ENCODE results near the gene FREM3. TPM values are rescaled to one million over a fixed set of nuclear protein-coding genes. Genes with fewer than 3 reads are reported as not detected.

FREM3 gene
- total RNA-seq (2014; rRNA removed): not detected in 2 replicates
- Bru-seq, nascent RNA: percentile 2 among the genes with signal in this experiment
- BruChase-seq, experiment 1, labeled RNA remaining after a 6-hour chase: percentile 0 among the genes with signal in this experiment
- percentile 0 among the genes with signal in this experiment for BruChase-seq, experiment 2, labeled RNA remaining after a 2-hour chase
- long read RNA-seq: 0 reads

- no peak for DNase-seq
- H3K9me2 ChIP-seq (replicated peaks; ENCODE audit: low read length): no peaks in the 10 kb centered on the region
- H3K79me2 ChIP-seq (ENCODE audit: low read length): no peaks in the 10 kb centered on the region
- intact Hi-C loops (cut with micrococcal nuclease): no loop called here
- H2AFZ ChIP-seq (ENCODE audit: low read length): 0 out of 2 replicates have a peak within 1 kb of the TSS, but pooled peaks have one; percentile 28
- no peaks in the 10 kb centered on the region for H3K4me1 ChIP-seq (ENCODE audit: insufficient read depth, low read length)
- no peaks in the 10 kb centered on the region for H3K36me3 ChIP-seq (ENCODE audit: low read depth, low read length)
- ATAC-seq: peak; percentile 67
- H3K4me3 ChIP-seq (ENCODE audit: low read length): peak within 1 kb of the TSS; percentile 18; the same call in 1 of the 2 replicates
- ChIA-PET CTCF (no interaction called here), POLR2A (ENCODE audit: unreplicated experiment) (interaction anchor here (0.7 kb wide), 1 partner anchor 275 kb away, joined by 23 read pairs; no protein-coding TSS in a partner anchor)
- no peak within 1 kb of the TSS for H3K9ac ChIP-seq (ENCODE audit: low read length)
- H3F3A ChIP-seq (ENCODE audit: low read length, unreplicated experiment): no peaks in the 10 kb centered on the region
- H3K9me3 ChIP-seq (ENCODE audit: low read length): no peaks in the 10 kb centered on the region
- peaks cover 49% of the 10 kb centered on the region for H3K27me3 ChIP-seq (ENCODE audit: low read length)
- TF ChIP-seq CTCF (conservative IDR thresholded peaks at IDR 0.05; ENCODE audit: low read depth, low read length) (no peak), EZH2 (IDR thresholded peaks at IDR 0.05; ENCODE audit: low read length, unreplicated experiment) (peak; percentile 40), EZH2phosphoT487 (IDR thresholded peaks at IDR 0.05; ENCODE audit: borderline replicate concordance, low read length) (no peak; the same call in 1 of the 2 replicates)
- H4K20me1 ChIP-seq (ENCODE audit: low read length): no peaks in the 10 kb centered on the region
- H3K4me2 ChIP-seq (ENCODE audit: low read length): peak within 1 kb of the TSS; percentile 35
- no TSS peak for BruUV-seq (replicated peaks)
- H3K27ac ChIP-seq (ENCODE audit: low read length): no peak within 1 kb of the TSS
Observed at GRCh38 chr4:143700416-143701352, at the start of gene FREM3. TSS of gene FREM3 (minus strand) at chr4:143700675. CDS start at chr4:143700675, 0 bp downstream.

GRCh38 chr4:143745874-143746273 lies 45.4 kb upstream of the FREM3 start:
- H3F3A ChIP-seq (ENCODE audit: low read length, unreplicated experiment): no peaks in the 10 kb centered on the region
- POLR2A ChIA-PET (ENCODE audit: unreplicated experiment): no interaction called here
- CTCF ChIA-PET: no interaction called here
- no peaks in the 10 kb centered on the region for H3K79me2 ChIP-seq (ENCODE audit: low read length)
- no peak overlapping the region for H3K9ac ChIP-seq (ENCODE audit: low read length)
- no peaks in the 10 kb centered on the region for H3K9me3 ChIP-seq (ENCODE audit: low read length)
- ATAC-seq (no peak), DNase-seq (no peak)
- H3K4me3 ChIP-seq (ENCODE audit: low read length): no peak overlapping the region
- H3K4me2 ChIP-seq (ENCODE audit: low read length): no peak overlapping the region
- no TSS peak for BruUV-seq (replicated peaks)
- no peaks in the 10 kb centered on the region for H3K9me2 ChIP-seq (replicated peaks; ENCODE audit: low read length)
- no peaks in the 10 kb centered on the region for H3K36me3 ChIP-seq (ENCODE audit: low read depth, low read length)
- no peak overlapping the region for H2AFZ ChIP-seq (ENCODE audit: low read length)
- H3K4me1 ChIP-seq (ENCODE audit: insufficient read depth, low read length): no peaks in the 10 kb centered on the region
- H3K27me3 ChIP-seq (ENCODE audit: low read length): no peaks in the 10 kb centered on the region; the same call in 1 of the 2 replicates
- intact Hi-C loops (cut with micrococcal nuclease): no loop called here
- no peaks in the 10 kb centered on the region for H4K20me1 ChIP-seq (ENCODE audit: low read length)
- TF ChIP-seq EZH2 (IDR thresholded peaks at IDR 0.05; ENCODE audit: low read length, unreplicated experiment) (no peak), EZH2phosphoT487 (IDR thresholded peaks at IDR 0.05; ENCODE audit: borderline replicate concordance, low read length) (no peak), CTCF (conservative IDR thresholded peaks at IDR 0.05; ENCODE audit: low read depth, low read length) (no peak)
- H3K27ac ChIP-seq (ENCODE audit: low read length): no peak overlapping the region
